Mesenchymal stem cell (in vitro differentiated cells and primary cell): ENCODE data around the gene RMRP.

Experiments
- DNase-seq: peaks from one replicate; pipeline ENCODE4 v3.0.0-alpha.2; 2013
- H2AFZ ChIP-seq: one replicate; pipeline ENCODE4 v1.6.1; 2013; ENCODE audit warnings: low read depth, mild to moderate bottlenecking, control low read depth, inconsistent platforms, low read length, moderate library complexity
- H2AK5ac ChIP-seq: 2 replicates; pipeline ENCODE4 v1.6.1; 2013; ENCODE audit warnings: low read length, moderate library complexity, mild to moderate bottlenecking, inconsistent platforms; ENCODE audit not compliant: severe bottlenecking
- H2BK120ac ChIP-seq: one replicate; pipeline ENCODE4 v1.6.1; 2013; ENCODE audit warnings: low read depth, mild to moderate bottlenecking, inconsistent platforms, low read length, moderate library complexity
- H2BK12ac ChIP-seq, 2 experiments: one replicate each; pipeline ENCODE4 v1.6.1; 2013; ENCODE audit warnings: inconsistent platforms in 2 of 2, low read length in 2 of 2, mild to moderate bottlenecking in 2 of 2, moderate library complexity in 2 of 2, control low read depth in 1 of 2
- H2BK15ac ChIP-seq: one replicate; pipeline ENCODE4 v1.6.1; 2013; ENCODE audit warnings: mild to moderate bottlenecking, low read depth, inconsistent platforms; ENCODE audit not compliant: poor library complexity, severe bottlenecking
- H2BK5ac ChIP-seq: 2 replicates; pipeline ENCODE4 v1.6.1; 2013; ENCODE audit warnings: low read depth, mild to moderate bottlenecking, low read length, control low read depth, inconsistent platforms; ENCODE audit not compliant: poor library complexity, severe bottlenecking
- H3K14ac ChIP-seq, 2 experiments: one replicate each; pipeline ENCODE4 v1.6.1; 2013; ENCODE audit warnings: inconsistent platforms in 2 of 2, low read length in 2 of 2, control low read depth in 1 of 2, mild to moderate bottlenecking in 1 of 2, moderate library complexity in 1 of 2
- H3K18ac ChIP-seq, 2 experiments: one replicate each; pipeline ENCODE4 v1.6.1; 2013; ENCODE audit warnings: inconsistent platforms in 2 of 2, low read length in 2 of 2, control low read depth in 1 of 2, low read depth in 1 of 2, mild to moderate bottlenecking in 1 of 2
- H3K23ac ChIP-seq, 2 experiments: one replicate each; pipeline ENCODE4 v1.6.1; 2013; ENCODE audit warnings: inconsistent platforms in 2 of 2, low read length in 2 of 2, mild to moderate bottlenecking in 2 of 2, moderate library complexity in 2 of 2, control low read depth in 1 of 2
- H3K27ac ChIP-seq: 2 replicates; pipeline ENCODE4 v1.5.1; 2013; ENCODE audit warnings: mild to moderate bottlenecking, moderate library complexity, low read length, control low read depth, inconsistent platforms; ENCODE audit not compliant: poor library complexity, severe bottlenecking
- H3K27me3 ChIP-seq, 2 experiments: 2 replicates each; pipeline versions ENCODE4 v1.6.1 to v1.7.0; 2013; ENCODE audit warnings: low read length in 2 of 2, mild to moderate bottlenecking in 2 of 2, moderate library complexity in 2 of 2, control low read depth in 1 of 2, inconsistent platforms in 1 of 2; ENCODE audit not compliant: control insufficient read depth in 1 of 2, insufficient read depth in 1 of 2
- H3K36me3 ChIP-seq, 2 experiments: 2 replicates each; pipeline versions ENCODE4 v1.6.1 to v1.7.0; 2013; ENCODE audit warnings: low read length in 2 of 2, control low read depth in 1 of 2, inconsistent platforms in 1 of 2, low read depth in 1 of 2, mild to moderate bottlenecking in 1 of 2; ENCODE audit not compliant: insufficient read depth in 2 of 2, control insufficient read depth in 1 of 2
- H3K4ac ChIP-seq, 2 experiments: one replicate each; pipeline ENCODE4 v1.6.1; 2013; ENCODE audit warnings: inconsistent platforms in 2 of 2, low read length in 2 of 2, mild to moderate bottlenecking in 2 of 2, moderate library complexity in 2 of 2, control low read depth in 1 of 2, low read depth in 1 of 2
- H3K4me1 ChIP-seq: 2 replicates; pipeline ENCODE4 v1.6.1; 2013; ENCODE audit warnings: low read depth, low read length, control low read depth; ENCODE audit not compliant: control insufficient read depth, insufficient read depth
- H3K4me2 ChIP-seq: 2 replicates; pipeline ENCODE4 v1.6.1; 2013; ENCODE audit warnings: low read length, mild to moderate bottlenecking, inconsistent platforms; ENCODE audit not compliant: poor library complexity, severe bottlenecking
- H3K4me3 ChIP-seq, 2 experiments: 2 replicates each; pipeline versions ENCODE4 v1.5.1 to v1.7.0; 2013; ENCODE audit warnings: low read length in 2 of 2, mild to moderate bottlenecking in 2 of 2, control low read depth in 1 of 2, low read depth in 1 of 2; ENCODE audit not compliant: insufficient read depth in 1 of 2
- H3K79me1 ChIP-seq: replicated peaks from 2 replicates; pipeline ENCODE4 v1.6.1; 2013; ENCODE audit warnings: mild to moderate bottlenecking, control low read depth, low read length, inconsistent platforms; ENCODE audit not compliant: poor library complexity, severe bottlenecking
- H3K9ac ChIP-seq: 2 replicates; pipeline ENCODE4 v1.7.0; 2013; ENCODE audit warnings: mild to moderate bottlenecking, low read length, moderate library complexity
- H3K9me3 ChIP-seq: 2 replicates; pipeline ENCODE4 v1.7.0; 2013; ENCODE audit warnings: mild to moderate bottlenecking, low read length; ENCODE audit not compliant: control insufficient read depth
- H4K8ac ChIP-seq: one replicate; pipeline ENCODE4 v1.6.1; 2013; ENCODE audit warnings: inconsistent platforms, mild to moderate bottlenecking, low read length, moderate library complexity
- H4K91ac ChIP-seq: one replicate; pipeline ENCODE4 v1.6.1; 2013; ENCODE audit warnings: mild to moderate bottlenecking, low read length, inconsistent platforms
- WGBS: methylation state at CpG from one replicate; pipeline ENCODE4 v1.1.7; 2013; ENCODE audit warnings: mixed read lengths; 5-methylcytosine and 5-hydroxymethylcytosine counted together

The RMRP gene

DNA sequence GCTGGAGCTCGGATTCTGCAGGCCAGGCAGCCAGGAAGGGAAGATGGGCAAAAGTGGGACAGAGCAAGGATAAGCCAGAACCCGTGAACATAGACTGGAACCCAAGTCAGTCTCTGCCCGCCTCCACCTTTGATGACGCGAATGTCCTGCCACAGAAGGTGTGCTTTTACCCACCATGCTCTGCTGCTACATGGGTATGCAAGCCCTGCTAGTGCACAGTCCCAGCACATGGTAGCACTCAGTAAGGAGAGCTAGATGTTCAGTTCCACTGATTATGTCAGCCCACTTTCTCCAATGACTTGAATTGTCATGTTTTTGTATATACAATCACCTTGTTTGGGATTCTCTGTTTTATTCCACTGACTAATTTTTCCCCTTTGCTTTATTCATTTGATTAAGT is 28.2 kb downstream of the RMRP start:
- no peaks in the 10 kb centered on the region for H3K36me3 ChIP-seq
- no peak overlapping the region for H2AFZ ChIP-seq
- no peak for DNase-seq
- H3K9ac ChIP-seq = no peak overlapping the region
- H3K9me3 ChIP-seq = no peaks in the 10 kb centered on the region
- H3K4me1 ChIP-seq = peaks cover 1% of the 10 kb centered on the region
- no peak overlapping the region for H4K91ac ChIP-seq
- no peak overlapping the region for H3K4me2 ChIP-seq
- H2BK5ac ChIP-seq = peak overlapping the region; percentile 14
- 87% methylated on average over 5 of the region's 5 CpGs for WGBS
- H3K27me3 ChIP-seq = no peaks in the 10 kb centered on the region
- H3K4ac ChIP-seq = no peak overlapping the region
- H3K4me3 ChIP-seq = no peak overlapping the region
- H3K18ac ChIP-seq = no peak overlapping the region
- H3K79me1 ChIP-seq = no peaks in the 10 kb centered on the region
- no peak overlapping the region for H2AK5ac ChIP-seq
- H2BK12ac ChIP-seq = no peak overlapping the region
- no peak overlapping the region for H4K8ac ChIP-seq
- H3K23ac ChIP-seq = no peak overlapping the region
- no peak overlapping the region for H3K27ac ChIP-seq
- no peak overlapping the region for H2BK15ac ChIP-seq
- H2BK120ac ChIP-seq = no peak overlapping the region
- H3K14ac ChIP-seq = peak overlapping the region in 1 of 2 experiments; percentile 91

DNA sequence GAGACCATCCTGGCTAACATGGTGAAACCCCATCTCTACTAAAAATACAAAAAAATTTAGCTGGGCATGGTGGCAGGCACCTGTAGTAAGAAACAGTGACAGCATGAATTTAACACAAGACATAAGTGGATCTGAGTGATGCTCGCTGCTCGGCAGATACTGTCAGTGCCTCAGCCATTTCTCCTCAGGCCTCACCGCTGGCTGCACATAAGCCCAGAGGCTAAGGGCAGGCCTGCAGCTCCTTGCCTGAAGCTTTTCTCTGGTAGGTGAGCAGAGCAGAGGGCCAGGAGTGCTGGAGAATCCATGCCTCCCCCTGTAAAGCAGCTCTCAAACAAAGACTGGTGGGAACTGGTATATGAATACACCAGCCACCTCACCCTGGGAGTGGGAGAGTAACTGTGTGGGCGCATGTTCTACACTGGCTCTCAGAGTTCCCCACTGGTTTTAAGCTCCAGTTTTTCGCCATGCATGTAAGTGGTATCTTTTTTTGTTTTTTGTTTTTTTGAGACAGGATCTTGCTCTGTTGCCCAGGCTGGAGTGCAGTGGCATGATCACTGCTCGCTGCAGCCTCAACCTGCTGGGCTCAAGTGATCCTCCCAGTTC is 29.3 kb downstream of the RMRP start:
- WGBS = 90% methylated on average over 6 of the region's 6 CpGs
- peak overlapping the region in 1 of 2 experiments; percentile 79 for H3K14ac ChIP-seq
- H3K18ac ChIP-seq = no peak overlapping the region
- H2BK15ac ChIP-seq = no peak overlapping the region
- no peaks in the 10 kb centered on the region for H3K36me3 ChIP-seq
- no peak overlapping the region for H3K23ac ChIP-seq
- no peak overlapping the region for H2AFZ ChIP-seq
- no peak overlapping the region for H2BK12ac ChIP-seq
- DNase-seq = no peak
- H3K4ac ChIP-seq = no peak overlapping the region
- no peak overlapping the region for H3K27ac ChIP-seq
- no peaks in the 10 kb centered on the region for H3K79me1 ChIP-seq
- H4K91ac ChIP-seq = no peak overlapping the region
- H4K8ac ChIP-seq = no peak overlapping the region
- no peak overlapping the region for H3K4me2 ChIP-seq
- no peak overlapping the region for H3K9ac ChIP-seq
- no peak overlapping the region for H3K4me3 ChIP-seq
- H2BK120ac ChIP-seq = no peak overlapping the region
- no peak overlapping the region for H2AK5ac ChIP-seq
- peaks cover 1% of the 10 kb centered on the region for H3K4me1 ChIP-seq
- no peak overlapping the region for H2BK5ac ChIP-seq
- no peaks in the 10 kb centered on the region for H3K27me3 ChIP-seq
- H3K9me3 ChIP-seq = no peaks in the 10 kb centered on the region

DNA sequence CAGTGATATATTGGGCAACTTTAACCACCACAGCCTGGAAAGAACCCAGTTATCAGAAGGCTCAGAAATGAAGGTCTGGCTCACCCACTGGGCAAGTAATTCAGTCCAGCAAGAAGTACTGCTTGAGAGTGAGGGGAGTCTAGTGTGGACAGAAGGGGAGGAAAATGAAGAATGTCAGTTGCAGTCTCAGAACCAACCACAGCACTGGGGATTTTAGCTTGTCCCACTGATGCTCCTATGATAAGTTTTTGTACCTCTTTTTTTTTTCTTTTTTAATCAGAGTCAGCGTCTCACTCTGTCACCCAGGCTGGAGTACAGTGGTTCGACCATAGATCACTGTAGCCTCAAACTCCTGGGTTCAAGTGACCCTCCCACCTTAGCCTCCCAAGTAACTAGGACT is 30.2 kb downstream of the RMRP start:
- H3K79me1 ChIP-seq = no peaks in the 10 kb centered on the region
- no peak overlapping the region for H2BK5ac ChIP-seq
- no peak overlapping the region for H3K23ac ChIP-seq
- no peak overlapping the region for H2BK120ac ChIP-seq
- H3K9me3 ChIP-seq = no peaks in the 10 kb centered on the region
- no peak overlapping the region for H4K8ac ChIP-seq
- H3K27ac ChIP-seq = no peak overlapping the region
- H4K91ac ChIP-seq = no peak overlapping the region
- no peak overlapping the region for H2BK12ac ChIP-seq
- no peak overlapping the region for H3K9ac ChIP-seq
- H3K4me2 ChIP-seq = no peak overlapping the region
- H3K18ac ChIP-seq = no peak overlapping the region
- no peak overlapping the region for H2BK15ac ChIP-seq
- WGBS = 88% methylated on average over 2 of the region's 2 CpGs
- no peak overlapping the region for H3K4me3 ChIP-seq
- no peaks in the 10 kb centered on the region for H3K36me3 ChIP-seq
- no peak overlapping the region for H2AK5ac ChIP-seq
- H3K4me1 ChIP-seq = peaks cover 1% of the 10 kb centered on the region
- no peak overlapping the region for H2AFZ ChIP-seq
- no peak overlapping the region for H3K14ac ChIP-seq
- H3K27me3 ChIP-seq = no peaks in the 10 kb centered on the region
- H3K4ac ChIP-seq = no peak overlapping the region
- no peak for DNase-seq

DNA sequence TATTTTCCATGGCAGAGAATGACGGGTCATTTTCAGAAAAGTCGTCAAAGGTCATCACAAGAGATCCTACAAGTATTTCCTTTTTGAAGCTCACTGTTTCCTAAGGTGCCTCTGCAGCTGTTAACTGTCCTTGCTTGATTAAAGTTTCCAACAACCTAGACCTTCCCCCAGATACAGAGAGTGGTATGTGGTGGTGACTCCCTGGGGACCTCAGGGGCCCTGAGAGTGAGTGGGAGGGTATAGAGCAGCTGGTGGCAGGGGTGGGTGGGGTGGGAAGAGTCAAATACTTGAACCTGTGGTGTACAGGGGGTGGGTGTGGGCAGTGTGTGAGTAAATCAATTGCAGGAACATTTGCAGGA is 38.0 kb downstream of the RMRP start:
- no peak overlapping the region for H2AK5ac ChIP-seq
- H3K9me3 ChIP-seq = no peaks in the 10 kb centered on the region
- no peak for DNase-seq
- no peak overlapping the region for H2BK5ac ChIP-seq
- H3K18ac ChIP-seq = no peak overlapping the region
- WGBS = no CpG with 5 or more reads among the region's 2 CpGs
- no peak overlapping the region for H2BK12ac ChIP-seq
- no peak overlapping the region for H4K91ac ChIP-seq
- H3K27me3 ChIP-seq = peaks cover 0 to 56% of the 10 kb centered on the region in 2 experiments
- no peak overlapping the region for H2BK15ac ChIP-seq
- H3K4me1 ChIP-seq = peaks cover 7% of the 10 kb centered on the region
- no peak overlapping the region for H4K8ac ChIP-seq
- H3K14ac ChIP-seq = no peak overlapping the region
- no peak overlapping the region for H3K27ac ChIP-seq
- no peak overlapping the region for H3K4me2 ChIP-seq
- H2BK120ac ChIP-seq = no peak overlapping the region
- no peak overlapping the region for H3K23ac ChIP-seq
- H3K4me3 ChIP-seq = no peak overlapping the region
- H3K36me3 ChIP-seq = no peaks in the 10 kb centered on the region
- no peak overlapping the region for H3K4ac ChIP-seq
- no peaks in the 10 kb centered on the region for H3K79me1 ChIP-seq
- no peak overlapping the region for H2AFZ ChIP-seq
- no peak overlapping the region for H3K9ac ChIP-seq
